Measurements from ENCODE around the gene TEKT5. TPM values are rescaled to one million over a fixed set of nuclear protein-coding genes. Genes with fewer than 3 reads are reported as not detected.

TEKT5 gene
- total RNA-seq, 4 donors from 2014 or later: 0.20 to 0.93 (median 0.42) TPM; not detected in 1

GRCh38 chr16:10661737-10662136, 33.0 kb downstream of the TEKT5 start:
- no peak for DNase-seq (ENCODE audit: low spot score in 2 of 2)
- 0 to 40% methylated on average over 1 of the region's 1 CpG for WGBS, 2 donors
- no peak for TF ChIP-seq POLR2A (IDR thresholded peaks at IDR 0.05)
- no peak for TF ChIP-seq CTCF (IDR thresholded peaks at IDR 0.05)
- intact Hi-C loops (cut with DNase I; ENCODE audit: low total_unique reads): no loop called here
- no peak overlapping the region for H3K4me3 ChIP-seq (ENCODE audit: low read depth, poor library complexity, severe bottlenecking)

GRCh38 chr16:10660950-10661635, 33.6 kb downstream of the TEKT5 start:
- WGBS, 2 donors: 83 to 84% methylated on average over 8 of the region's 8 CpGs
- H3K4me3 ChIP-seq (ENCODE audit: low read depth, poor library complexity, severe bottlenecking): no peak overlapping the region
- no peak for DNase-seq (ENCODE audit: low spot score in 2 of 2)
- TF ChIP-seq CTCF (IDR thresholded peaks at IDR 0.05) (no peak), POLR2A (IDR thresholded peaks at IDR 0.05) (no peak)
- intact Hi-C loops (cut with DNase I; ENCODE audit: low total_unique reads): no loop called here

GRCh38 chr16:10658943-10659342, 35.8 kb downstream of the TEKT5 start:
- TF ChIP-seq CTCF (IDR thresholded peaks at IDR 0.05): no peak
- no peak for TF ChIP-seq POLR2A (IDR thresholded peaks at IDR 0.05)
- intact Hi-C loops (cut with DNase I; ENCODE audit: low total_unique reads): no loop called here
- no peak overlapping the region for H3K4me3 ChIP-seq (ENCODE audit: low read depth, poor library complexity, severe bottlenecking)
- WGBS, 2 donors: 95% methylated on average over 6 of the region's 6 CpGs
- no peak for DNase-seq (ENCODE audit: low spot score in 2 of 2)

- no peak for DNase-seq (ENCODE audit: low spot score in 2 of 2)
- intact Hi-C loops (cut with DNase I; ENCODE audit: low total_unique reads): no loop called here
- TF ChIP-seq POLR2A (IDR thresholded peaks at IDR 0.05) (no peak), CTCF (IDR thresholded peaks at IDR 0.05) (no peak)
- 89 to 94% methylated on average over 4 of the region's 4 CpGs for WGBS, 2 donors
- H3K4me3 ChIP-seq (ENCODE audit: low read depth, poor library complexity, severe bottlenecking): no peak overlapping the region
These were observed 36.8 kb downstream of the TEKT5 start for GRCh38 chr16:10657925-10658324.

GRCh38 chr16:10656618-10657017, 38.1 kb downstream of the TEKT5 start:
- no peak for DNase-seq (ENCODE audit: low spot score in 2 of 2)
- no peak overlapping the region for H3K4me3 ChIP-seq (ENCODE audit: low read depth, poor library complexity, severe bottlenecking)
- intact Hi-C loops (cut with DNase I; ENCODE audit: low total_unique reads): no loop called here
- TF ChIP-seq CTCF (IDR thresholded peaks at IDR 0.05): no peak
- no peak for TF ChIP-seq POLR2A (IDR thresholded peaks at IDR 0.05)

GRCh38 chr16:10655415-10655977, 39.2 kb downstream of the TEKT5 start:
- DNase-seq (ENCODE audit: low spot score in 2 of 2): no peak
- TF ChIP-seq CTCF (IDR thresholded peaks at IDR 0.05): no peak
- TF ChIP-seq POLR2A (IDR thresholded peaks at IDR 0.05): no peak
- intact Hi-C loops (cut with DNase I; ENCODE audit: low total_unique reads): no loop called here
- no peak overlapping the region for H3K4me3 ChIP-seq (ENCODE audit: low read depth, poor library complexity, severe bottlenecking)

Measured in lower leg skin (tissue), 4 donors.